NCI-H146 treated with DMSO at 0.1 percent for 48 hours (cell line): ENCODE data around the gene KIF22.

Source experiments
- DNase-seq: peaks from one replicate; lab custom pipeline; 2025; ENCODE audit not compliant: unreplicated experiment; lab: John Stamatoyannopoulos, UW

KIF22 gene

DNA sequence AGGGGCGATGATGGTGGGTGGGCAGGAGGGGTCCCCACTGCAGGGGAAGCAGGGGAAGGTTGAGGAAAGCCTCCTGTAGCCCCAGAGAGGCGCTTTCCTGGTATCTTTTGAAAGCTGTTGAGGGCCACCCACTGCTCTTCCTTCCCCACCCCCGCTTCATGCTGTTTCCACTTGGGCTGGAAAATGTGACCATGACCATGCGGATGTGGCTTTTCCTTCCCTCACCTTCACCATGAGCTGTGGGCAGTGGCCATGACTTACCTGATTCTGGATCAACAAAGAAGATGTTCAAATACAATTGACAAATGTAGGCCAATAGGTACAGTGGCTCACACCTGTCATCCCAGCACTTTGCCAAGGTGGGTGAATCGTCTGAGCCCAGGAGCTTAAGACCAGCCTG lies 43.5 kb downstream of the KIF22 start:
- DNase-seq = no peak

DNA sequence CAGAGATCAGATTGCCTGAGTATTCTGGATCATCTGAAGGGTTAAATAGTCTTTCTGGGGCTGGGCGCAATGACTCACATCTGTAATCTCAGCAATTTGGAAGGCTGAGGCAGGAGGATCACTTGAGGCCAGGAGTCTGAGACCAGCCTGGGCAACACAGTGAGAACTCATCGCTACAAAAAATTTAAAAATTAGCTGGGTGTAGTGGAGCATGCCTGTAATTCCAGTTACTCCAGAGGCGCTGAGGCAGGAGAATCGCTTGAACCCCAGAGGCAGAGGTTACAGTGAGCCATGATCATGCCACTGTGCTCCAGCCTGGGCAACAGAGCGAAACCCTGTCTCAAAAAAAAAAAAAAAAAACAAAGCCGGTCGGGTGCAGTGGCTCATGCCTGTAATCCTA lies 45.4 kb downstream of the KIF22 start:
- no peak for DNase-seq

DNA sequence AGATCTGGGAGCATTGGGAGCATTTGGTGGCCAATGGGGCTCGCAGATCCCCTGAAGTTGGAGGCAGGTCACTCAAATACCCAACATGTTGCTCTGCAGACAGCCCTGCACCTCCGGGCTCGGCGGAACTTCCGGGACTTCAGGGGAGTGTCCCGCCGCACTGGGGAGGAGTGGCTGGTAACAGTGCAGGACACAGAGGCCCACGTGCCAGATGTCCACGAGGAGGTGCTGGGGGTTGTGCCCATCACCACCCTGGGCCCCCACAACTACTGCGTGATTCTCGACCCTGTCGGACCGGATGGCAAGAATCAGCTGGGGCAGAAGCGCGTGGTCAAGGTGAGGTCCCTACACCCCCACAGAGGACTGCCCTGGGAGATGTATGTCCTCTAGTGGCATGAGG lies 46.1 kb downstream of the KIF22 start:
- no peak for DNase-seq

DNA sequence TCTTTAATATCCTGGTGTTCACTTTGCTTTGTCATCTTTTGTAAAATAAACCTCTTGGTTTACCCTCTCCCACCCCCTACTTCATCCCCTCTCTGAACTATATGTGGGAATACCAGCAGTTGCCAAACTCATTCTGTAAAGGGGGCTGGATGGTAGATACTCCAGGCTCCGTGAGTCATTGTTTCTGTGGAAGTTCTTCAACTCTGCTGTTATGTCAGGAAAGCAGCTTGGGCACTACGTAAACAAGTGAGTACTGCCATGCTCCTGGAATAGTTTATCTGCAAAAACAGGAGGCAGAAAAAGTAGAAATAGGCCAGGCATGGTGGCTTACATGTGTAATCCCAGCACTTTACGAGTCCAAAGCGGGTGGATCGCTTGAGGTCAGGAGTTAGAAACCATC lies 47.3 kb downstream of the KIF22 start:
- no peak for DNase-seq

DNA sequence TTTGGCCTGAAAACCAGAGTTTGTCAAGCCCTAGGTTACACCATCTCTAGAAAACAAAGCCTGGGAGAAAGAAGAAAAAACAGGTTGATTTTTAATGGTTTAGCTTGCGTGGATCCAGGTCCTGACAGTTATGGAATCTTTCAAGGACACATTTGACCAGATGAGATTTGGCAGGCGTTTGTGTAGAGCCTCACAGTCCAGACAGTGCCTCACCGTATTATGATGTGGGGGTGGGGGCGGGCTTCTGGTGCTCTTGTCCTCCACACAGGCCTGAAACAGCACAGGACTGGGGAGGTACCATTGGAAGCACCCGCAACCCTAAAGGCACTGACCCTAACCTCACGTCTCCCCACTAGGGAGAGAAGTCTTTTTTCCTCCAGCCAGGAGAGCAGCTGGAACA lies 49.3 kb downstream of the KIF22 start:
- no peak for DNase-seq

DNA sequence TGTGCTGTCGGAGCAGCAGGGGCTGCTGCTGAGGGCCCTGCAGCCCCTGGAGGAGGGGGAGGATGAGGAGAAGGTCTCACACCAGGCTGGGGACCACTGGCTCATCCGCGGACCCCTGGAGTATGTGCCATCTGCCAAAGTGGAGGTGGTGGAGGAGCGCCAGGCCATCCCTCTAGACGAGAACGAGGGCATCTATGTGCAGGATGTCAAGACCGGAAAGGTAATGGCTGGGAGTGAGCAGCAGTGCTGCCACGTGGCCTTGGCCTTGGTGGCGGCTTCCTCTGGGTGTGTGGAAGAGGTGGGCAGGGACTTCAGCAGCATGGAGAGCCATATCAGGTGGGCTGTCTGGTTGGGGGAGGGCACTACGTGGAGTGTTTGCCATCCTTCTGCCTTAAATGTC lies 49.7 kb downstream of the KIF22 start:
- no peak for DNase-seq

DNA sequence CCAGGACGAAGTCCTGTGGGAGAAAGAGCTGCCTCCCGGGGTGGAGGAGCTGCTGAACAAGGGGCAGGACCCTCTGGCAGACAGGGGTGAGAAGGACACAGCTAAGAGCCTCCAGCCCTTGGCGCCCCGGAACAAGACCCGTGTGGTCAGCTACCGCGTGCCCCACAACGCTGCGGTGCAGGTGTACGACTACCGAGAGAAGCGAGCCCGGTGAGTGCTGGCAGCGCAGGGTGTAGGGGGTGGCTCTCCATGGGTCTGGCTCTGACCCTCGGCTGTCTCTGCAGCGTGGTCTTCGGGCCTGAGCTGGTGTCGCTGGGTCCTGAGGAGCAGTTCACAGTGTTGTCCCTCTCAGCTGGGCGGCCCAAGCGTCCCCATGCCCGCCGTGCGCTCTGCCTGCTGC lies 51.1 kb downstream of the KIF22 start:
- DNase-seq = no peak

DNA sequence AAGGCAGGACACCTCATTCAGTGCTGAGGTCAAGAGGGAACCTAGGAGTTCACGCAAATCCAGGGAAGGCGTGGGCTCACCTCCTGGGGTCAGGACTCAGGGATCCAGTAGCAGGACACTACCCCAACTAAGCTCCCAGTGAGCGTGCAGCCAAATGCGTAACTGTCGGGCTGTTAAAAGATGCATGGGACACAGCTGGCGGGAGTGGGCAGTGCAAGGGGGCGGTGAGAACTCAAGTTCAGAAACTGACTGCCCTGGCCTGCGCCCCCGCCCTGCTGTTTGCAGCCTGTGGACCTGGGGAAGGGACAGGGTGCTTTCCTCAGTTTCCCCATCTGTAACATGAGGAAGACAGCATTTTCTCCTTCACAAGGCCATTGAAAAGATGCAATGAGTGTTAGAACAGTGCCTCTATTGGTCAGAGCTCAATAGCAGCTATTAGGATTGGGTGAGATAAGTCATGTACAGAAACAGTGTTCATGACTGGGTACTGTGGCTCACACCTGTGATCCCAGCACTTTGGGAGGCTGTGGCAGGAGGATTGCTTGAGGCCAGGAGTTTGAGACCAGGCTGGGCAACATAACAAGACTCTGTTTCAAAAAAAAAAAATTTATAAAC lies 52.3 kb downstream of the KIF22 start:
- DNase-seq = no peak

DNA sequence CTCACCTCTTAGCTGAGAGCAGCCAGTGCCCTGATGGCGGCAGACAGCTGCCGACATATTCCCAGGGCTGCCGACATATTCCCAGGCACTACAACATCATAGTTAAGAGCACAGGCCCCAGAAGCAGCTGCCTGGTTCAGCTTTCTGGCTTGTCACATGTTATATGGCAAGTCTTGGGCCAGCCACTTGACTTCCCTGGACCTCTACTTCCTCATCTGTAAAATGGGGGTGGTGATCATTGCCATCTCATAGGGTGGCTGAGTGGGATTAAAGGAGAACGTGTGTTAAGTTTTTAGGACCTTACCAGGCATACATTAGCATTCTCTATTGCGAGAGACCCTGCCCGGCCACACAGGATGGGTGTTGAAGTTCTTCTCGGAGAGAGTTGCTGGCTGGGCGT lies 53.4 kb downstream of the KIF22 start:
- DNase-seq = no peak

DNA sequence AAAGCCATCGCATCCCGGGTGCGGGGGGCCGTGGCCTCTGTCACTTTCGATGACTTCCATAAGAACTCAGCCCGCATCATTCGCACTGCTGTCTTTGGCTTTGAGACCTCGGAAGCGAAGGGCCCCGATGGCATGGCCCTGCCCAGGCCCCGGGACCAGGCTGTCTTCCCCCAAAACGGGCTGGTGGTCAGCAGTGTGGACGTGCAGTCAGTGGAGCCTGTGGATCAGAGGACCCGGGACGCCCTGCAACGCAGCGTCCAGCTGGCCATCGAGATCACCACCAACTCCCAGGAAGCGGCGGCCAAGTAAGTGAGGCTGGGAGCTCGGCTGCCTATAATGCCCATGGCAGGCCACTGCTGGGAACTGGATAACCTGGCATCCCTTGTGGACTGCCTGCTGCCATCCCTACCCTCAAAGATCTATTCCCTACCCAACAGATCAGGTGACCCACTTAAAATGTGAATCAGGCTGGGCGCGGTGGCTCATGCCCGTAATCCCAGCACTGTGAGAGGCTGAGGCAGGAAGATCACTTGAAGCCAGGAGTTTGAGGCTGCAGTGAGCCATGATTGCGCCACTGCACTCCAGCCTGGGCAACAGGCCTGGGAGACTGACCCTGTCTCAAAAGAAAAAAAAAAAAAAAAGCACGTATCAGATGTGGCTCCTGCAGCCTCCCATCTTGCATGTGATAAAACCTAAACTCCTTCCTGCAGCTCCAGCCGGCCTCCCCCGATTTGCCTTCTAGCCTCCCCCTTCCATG lies 54.2 kb downstream of the KIF22 start:
- DNase-seq = no peak

DNA sequence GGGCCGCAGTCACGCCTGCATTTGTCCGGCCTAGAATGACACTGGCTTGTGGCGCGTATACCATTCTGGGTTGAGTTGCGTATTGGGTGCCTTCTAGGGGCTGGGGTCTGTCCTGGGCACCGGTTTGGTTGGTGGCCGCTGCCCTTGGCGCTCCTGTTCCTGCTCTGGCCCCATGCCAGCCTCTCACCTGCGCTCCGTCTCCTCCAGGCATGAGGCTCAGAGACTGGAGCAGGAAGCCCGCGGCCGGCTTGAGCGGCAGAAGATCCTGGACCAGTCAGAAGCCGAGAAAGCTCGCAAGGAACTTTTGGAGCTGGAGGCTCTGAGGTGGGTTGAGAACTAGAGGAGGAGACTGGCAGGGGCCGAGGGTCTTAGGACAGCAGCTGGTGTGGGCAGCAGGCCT lies 55.1 kb downstream of the KIF22 start:
- DNase-seq = no peak

DNA sequence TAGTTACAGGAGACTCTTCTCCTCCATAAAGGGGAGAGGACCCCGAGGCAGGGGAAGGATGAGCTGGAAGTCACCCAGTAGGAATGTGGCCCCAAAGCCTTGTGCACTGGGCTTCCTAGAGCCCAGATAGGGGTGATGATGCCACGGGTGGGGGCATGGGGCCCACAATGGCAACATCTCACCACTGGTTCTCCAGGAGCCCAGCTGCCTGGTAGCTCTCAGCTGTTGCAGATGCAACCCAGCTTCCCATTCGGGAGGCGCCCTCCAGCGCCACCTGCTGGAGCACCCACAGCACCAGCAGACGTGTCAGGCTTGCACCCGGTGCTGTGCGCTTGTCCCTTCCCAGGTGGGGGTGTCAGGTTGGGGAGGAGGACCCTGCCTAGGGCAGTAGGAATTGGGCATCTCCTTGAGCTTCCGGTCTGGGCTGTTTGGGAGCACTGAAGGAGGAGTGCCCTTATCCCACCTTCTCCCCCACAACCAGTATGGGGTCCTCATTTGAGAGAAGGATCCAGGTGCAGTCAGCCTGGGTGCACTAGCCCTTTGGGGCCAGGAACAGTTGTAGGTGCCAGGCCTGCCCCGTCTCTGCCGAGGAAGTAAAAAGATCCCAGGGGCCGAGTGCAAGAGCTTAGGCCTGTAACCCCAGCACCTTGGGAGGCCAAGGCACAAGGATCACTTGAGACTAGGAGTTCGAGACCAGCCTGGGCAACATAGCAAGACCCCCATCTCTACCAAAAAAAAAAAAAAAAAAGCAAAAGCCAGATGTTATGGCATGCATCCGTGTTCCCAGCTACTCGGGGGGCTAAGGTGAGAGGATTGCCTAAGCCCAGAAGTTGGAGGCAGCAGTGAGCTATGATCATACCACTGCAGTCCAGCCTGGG lies 58.1 kb downstream of the KIF22 start:
- DNase-seq = peak; percentile 49

DNA sequence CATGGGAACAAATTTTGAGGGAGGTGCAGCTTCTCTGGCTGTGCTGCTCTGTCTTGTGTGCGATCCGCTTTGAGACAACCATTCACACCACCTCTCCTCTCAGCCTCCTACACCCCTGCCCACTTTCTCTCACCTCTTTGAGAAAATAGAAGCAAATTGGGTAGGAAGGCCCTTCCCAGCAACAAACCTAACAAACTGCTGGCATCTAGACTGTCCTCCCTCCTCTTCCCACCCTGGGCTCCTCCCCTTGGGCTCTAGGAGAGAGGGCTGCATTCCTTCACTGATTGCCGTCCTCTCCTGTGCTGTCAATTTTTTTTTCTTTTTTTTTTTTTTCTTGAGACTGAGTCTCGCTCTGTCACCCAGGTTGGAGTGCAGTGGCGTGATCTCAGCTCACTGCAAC lies 59.0 kb downstream of the KIF22 start:
- no peak for DNase-seq

DNA sequence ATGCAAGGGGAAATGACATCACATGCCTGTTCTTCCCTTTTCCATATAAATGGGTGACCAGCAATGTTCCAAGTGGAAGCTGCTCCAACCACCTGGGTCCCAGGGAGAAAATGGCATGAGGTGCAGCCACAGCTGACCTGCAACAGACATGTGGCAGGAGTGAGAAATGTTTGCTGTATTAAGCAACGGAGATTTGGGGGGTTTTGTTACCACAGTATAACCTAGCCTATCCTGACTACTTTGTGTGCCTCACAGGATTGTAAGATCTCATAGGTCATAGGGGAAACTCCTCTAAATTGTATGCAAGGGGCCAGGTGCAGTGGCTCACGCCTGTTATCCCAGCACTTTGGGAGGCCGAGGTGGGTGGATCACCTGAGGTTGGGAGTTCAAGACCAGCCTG lies 60.4 kb downstream of the KIF22 start:
- DNase-seq = no peak

DNA sequence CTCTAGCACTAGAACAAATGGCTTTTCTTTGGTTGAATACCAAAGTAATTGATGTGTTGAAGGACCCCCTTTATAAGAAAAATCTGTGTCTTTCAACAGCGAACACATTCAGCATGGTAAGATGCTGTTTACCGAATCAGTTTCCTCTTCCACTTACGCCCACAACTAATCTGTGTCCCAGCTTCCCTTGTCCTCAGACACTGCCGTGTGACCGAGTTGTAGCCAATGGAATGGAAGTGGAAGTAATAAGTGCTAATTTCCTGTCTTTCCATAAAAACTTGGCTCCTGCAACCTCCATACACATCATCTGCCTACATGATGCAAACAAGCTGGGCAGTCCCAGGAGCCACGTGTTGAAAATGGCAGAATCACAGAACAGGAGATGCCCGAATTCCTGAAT lies 62.1 kb downstream of the KIF22 start:
- no peak for DNase-seq

DNA sequence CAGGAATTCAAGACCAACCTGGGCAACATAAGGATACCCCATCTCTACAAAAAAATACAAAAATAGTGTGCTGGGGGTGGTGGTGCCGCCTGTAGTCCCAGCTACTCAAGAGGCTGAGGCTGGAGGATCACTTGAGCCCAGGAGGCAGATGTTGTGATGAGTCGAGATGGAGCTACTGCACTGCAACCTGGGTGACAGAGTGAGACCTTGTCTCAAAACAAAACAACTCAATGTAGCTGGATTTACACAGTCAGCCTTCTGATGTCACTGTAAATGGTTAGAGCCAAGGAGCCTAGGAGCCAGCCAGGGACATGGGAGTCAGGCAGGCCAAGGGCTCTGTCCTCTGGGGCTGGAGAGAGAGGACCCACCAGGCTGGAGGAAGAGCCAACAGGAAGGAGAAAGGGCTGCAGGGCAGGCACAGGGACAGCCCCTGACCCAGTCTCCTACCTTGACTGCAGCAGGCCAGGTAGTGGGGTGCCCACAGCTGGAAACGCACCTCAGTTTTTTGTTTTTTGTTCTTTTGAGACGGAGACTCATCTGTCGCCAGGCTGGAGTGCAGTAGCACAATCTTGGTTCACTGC lies 64.1 kb downstream of the KIF22 start:
- DNase-seq = no peak
